Measurements from ENCODE around the gene NUMB.
"Not testable (repeated sequence)": the region's sequence is repeated elsewhere in the genome, so short reads cannot be mapped to it uniquely, and the experiment has no call there.

NUMB gene

DNA sequence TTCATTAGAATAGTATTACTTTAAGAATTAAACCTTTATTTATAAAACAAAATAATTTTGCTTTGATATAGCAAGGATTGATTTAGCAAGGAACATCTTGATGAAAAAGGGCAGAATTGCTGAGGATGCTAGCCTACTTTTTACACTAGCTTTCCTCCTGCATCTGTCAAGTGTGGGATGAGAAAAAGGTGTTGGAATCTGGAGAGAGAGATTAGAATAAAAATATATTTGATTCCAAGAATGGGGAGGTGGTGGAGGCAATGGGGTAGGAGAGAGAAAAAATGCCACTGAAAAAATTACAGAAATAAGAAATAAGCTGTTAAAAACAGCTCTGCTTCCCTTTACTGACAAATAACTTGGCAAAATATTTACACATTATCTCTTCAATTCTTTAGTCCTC, 98.9 kb downstream of the NUMB start:
- DNase-seq (ENCODE audit: low read depth in 2 of 2), result no peak

DNA sequence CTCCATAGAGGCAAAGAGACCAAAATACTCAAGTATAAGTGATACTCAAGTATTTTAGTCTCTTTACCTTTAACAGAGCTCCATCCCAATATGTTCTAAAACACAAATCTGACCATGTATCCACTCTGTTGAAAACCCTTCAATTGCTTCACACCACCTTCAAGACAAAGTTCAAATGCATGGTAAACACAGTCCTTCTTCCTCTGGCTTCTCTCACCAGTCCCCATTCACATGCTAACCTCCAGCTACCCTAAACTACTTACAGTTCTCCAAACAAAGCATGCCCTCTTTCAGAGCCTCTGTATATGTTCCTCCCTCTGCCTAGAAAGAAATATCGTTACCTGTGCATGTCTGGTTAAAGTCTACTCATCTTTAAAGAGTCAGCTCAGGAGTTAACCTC, 100.2 kb downstream of the NUMB start:
- no peak for DNase-seq (ENCODE audit: low read depth in 2 of 2)

DNA sequence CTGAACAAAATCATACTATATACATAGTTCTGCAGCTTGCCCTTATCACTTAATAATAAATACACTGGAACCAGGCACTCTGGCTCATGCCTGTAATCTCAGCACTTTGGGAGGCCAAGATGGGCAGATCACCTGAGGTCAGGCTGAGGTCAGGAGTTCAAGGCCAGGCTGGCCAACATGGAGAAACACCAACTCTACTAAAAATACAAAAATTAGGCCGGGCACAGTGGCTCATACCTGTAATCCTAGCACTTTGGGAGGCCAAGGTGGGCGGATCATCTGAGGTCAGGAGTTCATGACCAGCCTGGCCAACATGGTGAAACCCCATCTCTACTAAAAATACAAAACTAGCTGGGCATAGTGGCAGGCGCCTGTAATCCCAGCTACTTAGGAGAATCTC, 109.3 kb downstream of the NUMB start:
- DNase-seq (ENCODE audit: low read depth in 2 of 2), result not testable (repeated sequence)

DNA sequence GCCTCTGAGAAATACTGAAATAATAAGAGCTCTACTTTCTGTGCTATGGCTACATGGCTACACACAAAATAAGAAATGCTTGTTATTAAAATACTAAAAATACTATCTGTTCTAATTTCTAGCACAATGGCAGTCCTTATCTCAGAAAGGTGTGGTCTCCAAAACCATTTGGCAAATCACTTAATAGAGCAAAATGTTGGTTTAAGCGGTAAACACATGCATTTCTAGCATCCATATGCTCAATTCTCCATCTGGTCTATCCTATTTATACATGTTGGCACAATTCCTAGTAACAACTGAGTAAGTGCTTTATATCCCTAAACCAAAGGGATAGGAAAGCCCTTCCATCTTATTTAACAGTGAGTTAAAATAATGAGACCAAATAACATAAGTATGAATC, 114.0 kb downstream of the NUMB start:
- DNase-seq (ENCODE audit: low read depth in 2 of 2), result no peak

DNA sequence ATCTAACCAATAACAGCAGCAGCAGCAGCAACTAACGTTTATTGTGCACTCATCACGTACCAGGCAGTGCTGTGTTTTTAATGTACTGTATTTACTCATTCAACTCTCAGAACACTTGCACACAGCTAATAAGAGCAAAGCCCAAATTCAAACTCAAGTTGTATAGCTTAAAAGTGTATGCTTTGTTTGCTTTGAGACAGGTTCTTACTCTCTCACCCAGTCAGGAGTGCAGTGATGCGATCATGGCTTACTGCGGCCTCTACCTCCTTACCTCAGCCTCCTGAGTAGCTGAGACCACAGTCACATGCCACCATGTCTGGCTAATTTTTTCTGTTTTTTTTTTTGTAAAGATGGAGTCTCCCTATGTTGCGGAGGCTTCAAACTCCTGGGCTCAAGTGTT, 115.7 kb downstream of the NUMB start:
- no peak for DNase-seq (ENCODE audit: low read depth in 2 of 2)

DNA sequence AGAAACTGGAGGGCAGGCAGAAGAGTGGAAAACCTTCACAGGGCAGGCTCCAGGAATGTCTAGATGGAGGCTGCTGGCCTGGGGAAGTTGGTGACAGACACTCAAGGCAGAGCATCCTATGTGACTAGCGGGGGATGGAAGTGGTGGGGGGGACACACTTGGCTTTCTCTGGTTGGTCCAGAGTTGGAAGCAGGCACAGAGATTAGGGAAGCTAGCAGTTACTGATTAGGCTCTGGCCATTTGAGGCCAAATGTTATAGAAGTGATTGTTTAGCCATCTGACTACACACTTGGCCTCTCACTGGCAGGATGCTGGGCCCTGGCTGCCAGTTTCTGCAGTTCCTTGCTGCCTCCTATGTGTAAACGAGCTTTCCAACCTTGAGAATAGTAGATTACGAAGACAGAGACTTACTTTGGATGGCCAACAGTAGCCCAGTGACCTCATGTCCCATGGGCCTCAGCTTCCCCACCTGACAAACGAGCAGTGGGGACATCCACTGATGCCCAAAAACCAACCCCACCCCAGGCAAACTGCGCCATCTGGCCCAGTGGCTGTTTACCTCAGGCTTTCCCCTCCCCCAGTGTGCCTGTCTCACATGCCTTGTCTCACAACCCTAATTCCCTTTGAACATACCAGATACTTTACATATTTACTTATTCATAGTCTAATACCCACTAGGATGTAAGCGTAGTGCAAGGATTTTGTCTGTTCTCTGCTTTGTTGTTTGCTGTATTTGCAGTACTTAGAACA, 118.3 kb downstream of the NUMB start:
- no peak for DNase-seq (ENCODE audit: low read depth in 2 of 2)

DNA sequence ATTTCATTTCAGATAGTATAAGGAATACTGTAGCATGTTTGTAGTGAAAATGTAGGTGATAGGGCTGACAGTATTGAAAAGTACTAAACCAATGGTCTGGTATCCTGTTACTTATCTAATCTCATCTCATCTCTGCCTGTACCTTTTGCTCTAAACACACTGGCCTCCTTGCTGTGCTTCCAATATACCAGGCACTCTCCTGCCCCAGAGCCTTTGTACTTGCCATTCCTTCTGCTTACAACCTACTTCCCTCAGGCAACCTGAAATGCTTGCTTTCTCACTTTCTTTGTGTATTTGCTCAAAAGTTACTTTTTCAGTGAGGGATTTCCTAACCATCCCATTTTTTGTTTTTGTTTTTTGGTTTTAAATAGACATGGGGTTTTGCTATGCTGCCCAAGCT, 119.1 kb downstream of the NUMB start:
- no peak for DNase-seq (ENCODE audit: low read depth in 2 of 2)

DNA sequence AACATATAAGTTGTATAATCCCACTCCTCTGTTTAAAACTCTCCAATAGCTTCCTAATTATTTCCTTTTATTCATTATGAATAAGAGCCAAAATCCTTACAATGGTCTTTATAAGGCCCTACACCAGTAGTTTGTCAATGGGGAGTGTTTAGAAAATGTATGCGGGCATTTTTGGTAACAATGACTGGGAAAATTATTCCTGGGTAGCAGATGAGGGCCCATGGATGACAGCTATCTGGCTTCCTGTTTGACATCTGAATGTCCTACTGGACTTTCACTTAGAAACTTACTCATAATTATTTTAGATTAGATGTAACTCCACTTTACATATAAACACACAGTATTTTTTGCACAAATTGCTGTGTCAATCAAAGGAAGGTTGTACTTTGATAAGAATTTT, 119.8 kb downstream of the NUMB start:
- DNase-seq (ENCODE audit: low read depth in 2 of 2), result no peak

DNA sequence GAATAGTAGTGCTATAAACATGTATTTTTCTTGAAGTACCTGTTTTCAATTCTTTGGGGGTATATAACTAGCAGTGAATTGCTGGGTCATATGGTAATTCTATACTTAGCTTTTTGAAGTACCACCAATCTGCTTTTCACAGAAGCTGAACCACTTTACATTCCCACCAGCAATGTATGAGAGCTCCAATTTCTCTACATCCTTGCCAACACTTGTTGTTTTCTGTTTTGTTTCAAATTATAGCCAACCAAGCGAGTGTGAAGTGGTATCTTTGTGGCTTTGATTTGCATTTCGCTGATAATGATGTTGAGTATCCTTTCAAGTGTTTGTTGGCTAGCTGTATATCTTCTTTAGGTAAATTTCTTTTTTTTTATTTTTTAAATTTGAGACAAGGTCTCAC, 125.3 kb downstream of the NUMB start:
- DNase-seq (ENCODE audit: low read depth in 2 of 2), result no peak

DNA sequence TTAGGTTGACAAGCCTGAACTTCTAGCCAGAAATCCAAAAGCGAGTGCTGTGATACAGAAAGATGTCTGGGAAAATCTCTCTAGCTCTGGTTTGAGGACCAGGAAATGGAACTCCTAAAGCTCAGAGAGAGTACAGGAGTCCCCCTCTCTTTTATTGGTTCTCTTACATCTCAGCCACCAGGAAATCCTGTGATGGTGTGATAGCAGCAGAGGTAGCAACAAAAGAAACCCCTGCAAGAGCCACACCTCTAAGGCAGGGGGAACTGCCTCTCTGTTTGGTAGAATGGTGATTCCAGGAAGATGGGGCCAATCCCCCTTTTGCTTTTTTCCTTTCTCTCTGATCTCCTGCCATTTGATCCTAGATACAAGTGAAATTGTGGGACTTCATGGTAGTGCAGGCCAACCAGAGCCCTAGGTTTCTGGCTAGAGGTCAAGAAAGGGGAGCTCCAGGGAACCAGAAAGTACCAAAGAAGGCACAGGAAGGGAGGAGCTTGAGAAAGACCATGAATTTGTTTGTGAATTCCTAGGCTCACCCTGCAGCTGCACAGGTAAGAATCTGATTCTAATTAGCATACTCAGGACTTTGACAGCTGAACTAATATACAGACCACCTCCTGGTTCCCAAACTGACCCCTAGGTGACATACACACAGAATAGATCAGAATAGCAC, 132.6 kb downstream of the NUMB start:
- DNase-seq (ENCODE audit: low read depth in 2 of 2), result no peak

DNA sequence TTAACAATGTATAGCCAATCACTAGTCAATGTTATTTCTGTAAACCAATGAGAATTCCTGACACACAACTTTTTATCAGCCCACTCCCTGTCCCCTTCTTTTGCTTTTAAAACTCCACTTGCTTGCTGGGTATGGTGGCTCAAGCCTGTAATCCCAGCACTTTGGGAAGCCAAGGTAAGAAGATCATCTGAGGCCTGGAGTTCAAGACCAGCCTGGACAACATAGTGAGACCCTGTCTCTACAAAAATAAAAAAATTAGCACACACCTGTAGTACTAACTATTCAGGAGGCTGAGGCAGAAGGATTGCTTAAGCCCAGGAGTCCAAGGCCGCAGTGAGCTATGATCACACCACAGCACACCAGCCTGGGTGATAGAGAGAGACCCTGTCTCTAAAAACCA, 133.3 kb downstream of the NUMB start:
- DNase-seq (ENCODE audit: low read depth in 2 of 2), result no peak

DNA sequence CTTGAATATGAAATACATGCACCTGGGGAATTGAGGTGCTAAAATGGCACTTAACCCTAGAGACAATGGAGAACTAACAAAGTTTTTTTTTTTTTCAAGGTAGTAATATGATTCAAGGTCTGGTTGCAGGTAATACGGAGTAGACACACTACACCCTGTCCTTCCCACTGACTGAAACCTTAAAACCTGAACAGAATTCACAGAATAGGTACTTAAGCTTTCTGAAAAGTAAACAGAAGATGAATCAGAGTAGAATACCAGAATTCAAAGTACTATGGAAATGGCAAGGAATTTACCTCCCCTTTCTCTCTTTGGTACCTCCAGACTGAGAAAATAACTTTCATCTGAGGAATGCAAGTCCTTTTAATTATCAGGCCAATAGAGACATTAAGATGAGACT, 133.8 kb downstream of the NUMB start:
- no peak for DNase-seq (ENCODE audit: low read depth in 2 of 2)

DNA sequence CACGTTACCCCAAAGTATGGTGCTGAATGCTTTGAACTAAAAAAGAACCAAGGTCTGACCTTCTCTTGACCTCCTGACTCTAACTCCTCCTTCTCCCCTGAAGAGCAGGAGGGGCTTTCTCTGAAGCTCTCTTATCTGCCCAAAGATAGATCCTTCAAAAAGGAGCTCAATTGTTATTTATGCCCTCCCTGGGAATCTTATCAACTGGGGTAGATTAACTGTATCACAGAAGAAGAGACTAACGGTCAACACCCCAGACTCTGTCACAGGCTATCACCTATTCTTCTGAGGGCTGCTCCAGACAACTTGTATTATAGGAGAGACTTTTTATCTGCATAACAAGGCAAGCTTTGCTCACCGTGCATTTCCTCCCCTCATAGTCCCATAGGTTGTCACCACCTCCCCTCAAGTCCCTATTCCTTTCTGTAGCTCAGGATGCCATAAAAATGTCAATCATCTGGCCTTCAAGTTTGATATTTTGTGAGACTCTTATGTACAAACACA, 134.4 kb downstream of the NUMB start:
- no peak for DNase-seq (ENCODE audit: low read depth in 2 of 2)

DNA sequence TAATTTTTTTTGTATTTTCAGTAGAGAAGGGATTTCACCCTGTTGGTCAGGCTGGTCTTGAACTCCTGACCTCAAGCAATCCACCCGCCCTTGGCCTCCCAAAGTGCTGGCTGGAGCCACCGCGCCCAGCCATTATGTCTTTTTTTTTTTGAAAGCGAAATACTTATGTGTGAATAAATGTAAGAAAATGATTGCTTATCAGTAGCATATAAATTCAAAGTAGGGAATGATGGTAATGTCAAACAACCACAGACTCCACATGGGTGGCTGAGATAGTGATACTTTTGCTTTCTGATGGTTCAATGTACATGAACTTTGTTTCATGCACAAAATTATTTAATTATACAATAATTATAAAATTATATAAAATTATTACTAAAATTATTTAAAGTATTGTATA, 145.2 kb downstream of the NUMB start:
- no peak for DNase-seq (ENCODE audit: low read depth in 2 of 2)

DNA sequence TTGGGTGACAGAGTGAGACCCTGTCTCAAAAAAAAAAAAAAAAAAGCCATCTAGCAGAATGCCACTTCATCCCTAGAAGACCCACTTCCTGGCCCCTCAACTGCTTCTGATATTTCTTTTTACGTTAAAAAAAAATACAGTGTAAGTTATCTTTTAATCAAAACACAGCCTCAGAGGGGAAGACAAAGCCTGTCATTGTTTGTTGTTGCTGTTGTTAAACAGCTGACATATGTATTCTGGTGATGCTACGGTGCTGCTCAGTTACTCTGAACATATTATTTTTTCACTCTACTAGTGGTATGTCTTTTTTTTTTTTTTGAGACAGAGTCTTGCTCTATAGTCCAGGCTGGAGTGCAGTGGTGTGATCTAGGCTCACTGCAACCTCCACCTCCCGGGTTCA, 145.7 kb downstream of the NUMB start:
- no peak for DNase-seq (ENCODE audit: low read depth in 2 of 2)

DNA sequence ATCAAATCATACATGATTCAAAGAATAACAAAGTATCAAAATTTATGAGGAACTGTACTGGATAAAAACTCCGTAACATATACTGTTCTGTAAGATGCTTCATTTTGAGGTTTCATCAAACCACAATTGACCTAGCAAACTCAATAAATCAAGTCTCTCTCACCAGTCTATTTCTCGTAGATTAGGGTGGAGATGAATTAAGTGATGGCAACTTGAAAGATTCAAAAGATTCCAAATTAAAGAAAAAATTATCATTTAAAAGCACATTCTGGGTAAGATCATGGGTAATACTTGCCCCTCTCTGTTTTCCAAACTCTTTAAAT, 146.7 kb downstream of the NUMB start:
- no peak for DNase-seq (ENCODE audit: low read depth in 2 of 2)

DNA sequence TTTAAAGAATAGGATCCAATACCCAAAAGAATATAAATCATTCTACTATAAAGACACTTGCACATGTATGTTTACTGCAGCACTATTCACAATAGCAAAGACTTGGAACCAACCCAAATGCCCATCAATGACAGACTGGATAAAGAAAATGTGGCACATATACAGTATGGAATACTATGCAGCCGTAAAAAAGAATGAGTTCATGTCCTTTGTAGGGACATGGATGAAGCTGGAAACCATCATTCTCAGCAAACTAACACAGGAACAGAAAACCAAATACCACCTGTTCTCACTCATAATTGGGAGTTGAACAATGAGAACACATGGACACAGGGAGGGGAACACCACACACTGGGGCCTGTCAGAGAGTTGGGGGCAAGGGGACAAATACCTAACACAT, 149.1 kb downstream of the NUMB start:
- DNase-seq (ENCODE audit: low read depth in 2 of 2), result not testable (repeated sequence)

DNA sequence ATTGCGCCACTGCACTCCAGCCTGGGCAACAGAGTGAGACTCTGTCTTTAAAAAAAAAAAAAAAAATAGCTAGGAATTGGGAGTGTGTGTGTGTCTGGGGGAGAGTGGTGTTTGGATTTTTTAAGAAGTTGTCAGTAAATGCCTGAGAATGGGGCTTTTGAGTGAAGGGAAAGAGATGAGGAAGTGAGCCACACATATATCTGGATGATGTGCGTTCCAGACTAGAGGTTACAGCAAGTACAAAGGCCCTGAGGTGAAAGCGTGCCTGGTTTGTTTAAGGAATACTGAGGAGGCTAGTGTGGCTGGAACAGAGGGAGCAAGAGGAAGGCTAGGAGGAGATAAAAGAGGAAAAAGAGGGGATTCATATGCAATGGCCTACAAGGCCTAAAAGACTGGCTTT, 151.1 kb downstream of the NUMB start:
- DNase-seq (ENCODE audit: low read depth in 2 of 2), result no peak

DNA sequence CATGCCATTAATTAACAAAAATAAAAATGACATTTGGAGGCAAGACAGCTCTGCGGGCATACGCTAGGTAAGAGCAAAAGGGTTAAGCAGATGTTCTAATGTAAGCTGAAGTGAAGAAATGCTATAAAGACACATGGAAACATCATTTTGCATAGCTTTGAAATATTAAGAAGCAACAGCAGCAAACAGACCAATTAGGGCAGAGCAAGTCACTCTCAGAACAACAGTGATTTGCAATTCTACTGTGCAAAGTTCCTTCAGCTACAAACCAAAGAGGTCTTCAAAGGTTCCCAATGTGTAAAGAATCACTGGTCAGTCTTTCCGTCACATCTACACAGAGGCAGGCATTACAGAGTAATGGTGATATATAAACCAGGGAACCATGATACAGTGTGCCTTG, 152.8 kb downstream of the NUMB start:
- no peak for DNase-seq (ENCODE audit: low read depth in 2 of 2)

DNA sequence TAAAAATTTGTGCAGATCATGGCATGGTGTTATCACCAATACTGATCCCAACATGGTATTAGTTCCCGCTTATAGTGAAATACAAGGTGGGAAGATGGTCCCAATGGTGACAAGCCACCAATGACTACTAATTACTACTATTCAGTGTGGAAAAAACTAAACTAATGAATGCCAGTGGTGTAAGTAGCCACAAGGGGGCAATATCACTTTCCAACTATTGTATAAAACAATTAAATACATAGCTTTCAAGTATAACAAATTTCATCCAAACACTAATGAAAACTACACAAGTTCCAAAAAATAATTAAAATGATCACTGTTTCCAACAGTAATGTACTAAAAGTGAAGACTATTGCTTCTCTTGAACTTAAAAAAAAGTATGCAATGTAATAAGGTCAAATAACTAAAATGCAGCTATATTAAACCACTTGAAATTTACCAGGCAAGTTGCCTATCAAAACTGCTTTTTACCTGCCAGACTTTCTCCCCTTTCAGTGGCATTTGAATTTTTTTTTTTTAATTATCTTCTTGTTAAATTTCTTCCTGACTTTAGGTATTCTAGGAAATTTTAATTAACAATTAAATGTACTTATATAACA, 163.0 kb downstream of the NUMB start:
- no peak for DNase-seq (ENCODE audit: low read depth in 2 of 2)

DNA sequence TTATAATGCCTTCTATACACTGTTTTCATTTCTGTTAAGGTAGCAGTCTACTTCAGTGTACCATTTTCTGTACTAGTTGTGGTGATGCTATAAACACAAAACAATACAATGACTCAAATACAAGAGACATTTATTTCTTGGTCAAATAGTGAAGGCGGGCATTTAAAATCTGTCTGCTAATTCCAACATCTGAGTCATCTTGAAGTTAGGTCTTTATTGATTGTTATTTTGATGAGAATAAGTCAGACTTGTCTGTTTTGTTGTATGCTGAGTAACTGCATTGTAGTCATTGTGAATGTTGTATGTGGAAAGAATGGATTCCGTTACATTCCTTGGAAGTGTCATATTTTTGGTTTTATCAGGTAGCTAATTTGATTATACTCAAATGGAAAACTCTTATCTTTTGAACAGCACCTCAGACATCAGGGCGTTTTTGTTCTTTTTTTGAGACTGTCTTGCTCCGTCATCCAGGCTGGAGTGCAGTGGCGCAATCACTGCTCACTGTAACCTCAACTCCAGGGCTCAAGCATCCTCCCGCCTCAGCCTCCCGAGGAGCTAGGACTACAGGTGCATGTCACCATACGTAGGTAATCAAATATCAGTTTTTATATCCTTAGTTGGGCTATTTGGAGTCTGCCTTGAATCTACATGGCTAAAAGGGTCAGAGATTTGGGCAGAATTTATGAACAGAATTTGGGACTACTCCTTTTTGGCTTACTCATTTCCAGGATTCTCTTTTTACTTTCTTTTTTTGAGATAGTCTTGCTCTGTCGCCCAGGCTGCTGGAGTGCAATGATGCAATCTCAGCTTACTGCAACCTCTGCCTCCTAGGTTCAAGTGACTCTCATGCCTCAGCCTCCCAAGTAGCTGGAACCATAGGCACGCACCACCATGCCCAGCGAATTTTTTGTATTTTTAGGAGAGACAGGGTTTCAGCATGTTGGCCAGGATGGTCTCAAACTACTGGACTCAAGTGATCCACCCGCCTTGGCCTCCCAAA, 164.3 kb downstream of the NUMB start:
- no peak for DNase-seq (ENCODE audit: low read depth in 2 of 2)

DNA sequence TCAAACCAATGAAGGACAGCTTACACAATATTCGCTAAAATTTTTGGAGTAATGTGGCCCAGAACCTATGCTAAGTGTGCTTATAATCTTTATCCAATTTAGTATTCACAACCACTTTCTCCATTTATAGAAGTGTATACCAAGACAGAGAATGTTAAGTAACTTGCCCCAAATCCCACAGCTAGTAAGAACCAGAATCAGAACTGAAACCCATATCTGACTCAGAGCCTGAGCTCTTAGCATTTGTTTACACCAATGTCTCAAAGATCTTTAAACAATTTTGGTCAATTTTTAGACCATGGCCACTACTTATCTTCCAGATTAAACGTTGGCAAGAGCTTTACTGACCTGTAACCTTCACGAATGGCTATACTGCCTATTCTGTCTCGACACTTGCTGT, 168.1 kb downstream of the NUMB start:
- no peak for DNase-seq (ENCODE audit: low read depth in 2 of 2)
